Gastrocnemius medialis (tissue), 4 donors: ENCODE measurements around the gene SCRT2.

Source experiments
- POLR2A ChIP-seq, 2 donors: fragments of 450-650 bp; IDR thresholded peaks; one replicate each; pipeline ENCODE4 v1.6.1; 2017; ENCODE audit warnings: antibody characterized with exemption in 2 of 2, mild to moderate bottlenecking in 2 of 2, moderate library complexity in 2 of 2
- TF ChIP-seq, protein P1 (sequence below), 5 experiments: fragments of 450-650 bp in 3 of 5; fragments of 200-600 bp in 2 of 5; sonication (generic) in 2 of 5; IDR thresholded peaks in 4 of 5; conservative IDR thresholded peaks in 1 of 5; 1 replicate in 4 of 5; 2 replicates in 1 of 5; pipeline ENCODE4 v1.5.1; 2016 to 2019; ENCODE audit warnings: antibody characterized with exemption in 5 of 5, mild to moderate bottlenecking in 3 of 5, moderate library complexity in 3 of 5

DNA sequence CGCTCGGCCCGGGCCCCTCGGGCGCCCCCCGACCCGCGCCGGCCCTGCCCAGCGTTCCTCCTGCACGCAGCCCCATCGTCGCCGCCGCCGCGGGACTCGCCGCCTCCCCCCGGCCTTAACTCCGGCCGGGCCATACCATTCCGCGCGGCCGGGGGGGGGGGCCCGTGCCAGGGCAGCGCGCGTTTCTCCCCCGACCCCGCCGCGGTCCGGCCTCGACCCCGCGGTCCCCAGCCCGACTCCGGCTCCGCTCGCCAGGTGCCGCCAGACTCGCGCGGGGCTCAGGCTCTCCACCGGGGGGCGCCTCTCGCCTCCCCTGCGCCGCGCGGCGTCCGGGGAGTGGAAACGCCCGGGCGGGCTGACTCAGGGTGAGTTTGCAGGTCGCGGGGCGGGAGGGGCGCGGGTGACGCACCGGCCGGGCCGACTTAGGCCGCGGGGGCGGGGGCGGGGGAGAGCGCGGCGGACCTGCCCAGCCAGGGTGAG, 22.5 kb downstream of the SCRT2 start, which contains the start of gene SRXN1:
- peak; percentile 84 to 93 for TF ChIP-seq POLR2A (IDR thresholded peaks at IDR 0.05)
- TF ChIP-seq, protein P1, sequence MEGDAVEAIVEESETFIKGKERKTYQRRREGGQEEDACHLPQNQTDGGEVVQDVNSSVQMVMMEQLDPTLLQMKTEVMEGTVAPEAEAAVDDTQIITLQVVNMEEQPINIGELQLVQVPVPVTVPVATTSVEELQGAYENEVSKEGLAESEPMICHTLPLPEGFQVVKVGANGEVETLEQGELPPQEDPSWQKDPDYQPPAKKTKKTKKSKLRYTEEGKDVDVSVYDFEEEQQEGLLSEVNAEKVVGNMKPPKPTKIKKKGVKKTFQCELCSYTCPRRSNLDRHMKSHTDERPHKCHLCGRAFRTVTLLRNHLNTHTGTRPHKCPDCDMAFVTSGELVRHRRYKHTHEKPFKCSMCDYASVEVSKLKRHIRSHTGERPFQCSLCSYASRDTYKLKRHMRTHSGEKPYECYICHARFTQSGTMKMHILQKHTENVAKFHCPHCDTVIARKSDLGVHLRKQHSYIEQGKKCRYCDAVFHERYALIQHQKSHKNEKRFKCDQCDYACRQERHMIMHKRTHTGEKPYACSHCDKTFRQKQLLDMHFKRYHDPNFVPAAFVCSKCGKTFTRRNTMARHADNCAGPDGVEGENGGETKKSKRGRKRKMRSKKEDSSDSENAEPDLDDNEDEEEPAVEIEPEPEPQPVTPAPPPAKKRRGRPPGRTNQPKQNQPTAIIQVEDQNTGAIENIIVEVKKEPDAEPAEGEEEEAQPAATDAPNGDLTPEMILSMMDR (IDR thresholded peaks at IDR 0.05 in 4 of 5, conservative IDR thresholded peaks at IDR 0.05 in 1 of 5), result peak; percentile 35 to 80 (median 78)
